Common myeloid progenitor, CD34-positive (primary cell): ENCODE measurements around the gene GIPR.
A peak's percentile ranks its signal among the peaks of the same experiment; 100 is the strongest.

Experiments
- CTCF ChIA-PET: fragments of 350-600 bp; sonication (Branson Sonifier 250); formaldehyde crosslinking; loops from one replicate; lab custom pipeline; 2021; ENCODE audit warnings: antibody characterized with exemption; lab: Charles Lee
- POLR2A ChIA-PET: fragments of 350-600 bp; sonication (Branson Sonifier 250); formaldehyde crosslinking; loops from one replicate; lab custom pipeline; 2021; ENCODE audit warnings: antibody characterized with exemption; lab: Charles Lee
- DNase-seq, 3 donors: peaks; one replicate each; pipeline versions ENCODE4 v3.0.0 to v3.0.0-alpha.2; 2013
- H3K27ac ChIP-seq, 2 experiments: 1 replicate in 1 of 2; 2 replicates in 1 of 2; pipeline ENCODE4 v1.7.0; 2013; ENCODE audit warnings: inconsistent platforms in 2 of 2, low read length in 2 of 2, mild to moderate bottlenecking in 2 of 2, low read depth in 1 of 2, moderate library complexity in 1 of 2; ENCODE audit not compliant: severe bottlenecking in 2 of 2, insufficient read depth in 1 of 2, poor library complexity in 1 of 2
- H3K27me3 ChIP-seq, 5 experiments: replicated peaks in 2 of 5; 1 replicate in 3 of 5; 2 replicates in 2 of 5; pipeline versions ENCODE4 v1.6.1 to v1.7.0; 2013; ENCODE audit warnings: low read length in 4 of 5, mild to moderate bottlenecking in 2 of 5, moderate library complexity in 2 of 5, inconsistent platforms in 1 of 5; ENCODE audit not compliant: insufficient read depth in 5 of 5, control insufficient read depth in 4 of 5
- H3K36me3 ChIP-seq, 4 experiments: 1 replicate in 2 of 4; 2 replicates in 2 of 4; pipeline versions ENCODE4 v1.6.1 to v1.7.0; 2013; ENCODE audit warnings: low read length in 3 of 4, control low read depth in 1 of 4, mild to moderate bottlenecking in 1 of 4; ENCODE audit not compliant: control insufficient read depth in 4 of 4, insufficient read depth in 4 of 4
- H3K4me1 ChIP-seq, 4 experiments: 1 replicate in 3 of 4; 2 replicates in 1 of 4; pipeline versions ENCODE4 v1.6.1 to v1.7.1; 2013; ENCODE audit warnings: low read length in 3 of 4, mild to moderate bottlenecking in 3 of 4, control low read depth in 1 of 4, inconsistent platforms in 1 of 4, moderate library complexity in 1 of 4; ENCODE audit not compliant: control insufficient read depth in 4 of 4, insufficient read depth in 4 of 4; ENCODE audit errors: control extremely low read depth in 1 of 4
- H3K4me3 ChIP-seq, 7 experiments: 1 replicate in 4 of 7; 2 replicates in 3 of 7; pipeline versions ENCODE4 v1.5.1 to v1.7.0; 2013; ENCODE audit warnings: mild to moderate bottlenecking in 7 of 7, low read length in 6 of 7, moderate library complexity in 6 of 7, inconsistent platforms in 2 of 7, low read depth in 2 of 7, control low read depth in 1 of 7; ENCODE audit not compliant: insufficient read depth in 4 of 7, control insufficient read depth in 1 of 7; ENCODE audit errors: extremely low read depth in 1 of 7
- H3K9me3 ChIP-seq, 5 experiments: 1 replicate in 4 of 5; 2 replicates in 1 of 5; pipeline versions ENCODE4 v1.6.1 to v1.7.1; 2013; ENCODE audit warnings: low read length in 4 of 5, mild to moderate bottlenecking in 2 of 5, inconsistent platforms in 1 of 5, low read depth in 1 of 5, moderate library complexity in 1 of 5; ENCODE audit not compliant: control insufficient read depth in 4 of 5, insufficient read depth in 2 of 5; ENCODE audit errors: control extremely low read depth in 1 of 5
- WGBS: methylation state at CpG from one replicate; pipeline ENCODE4 v1.1.5; 2013; ENCODE audit not compliant: insufficient coverage; 5-methylcytosine and 5-hydroxymethylcytosine counted together

The GIPR gene

DNA sequence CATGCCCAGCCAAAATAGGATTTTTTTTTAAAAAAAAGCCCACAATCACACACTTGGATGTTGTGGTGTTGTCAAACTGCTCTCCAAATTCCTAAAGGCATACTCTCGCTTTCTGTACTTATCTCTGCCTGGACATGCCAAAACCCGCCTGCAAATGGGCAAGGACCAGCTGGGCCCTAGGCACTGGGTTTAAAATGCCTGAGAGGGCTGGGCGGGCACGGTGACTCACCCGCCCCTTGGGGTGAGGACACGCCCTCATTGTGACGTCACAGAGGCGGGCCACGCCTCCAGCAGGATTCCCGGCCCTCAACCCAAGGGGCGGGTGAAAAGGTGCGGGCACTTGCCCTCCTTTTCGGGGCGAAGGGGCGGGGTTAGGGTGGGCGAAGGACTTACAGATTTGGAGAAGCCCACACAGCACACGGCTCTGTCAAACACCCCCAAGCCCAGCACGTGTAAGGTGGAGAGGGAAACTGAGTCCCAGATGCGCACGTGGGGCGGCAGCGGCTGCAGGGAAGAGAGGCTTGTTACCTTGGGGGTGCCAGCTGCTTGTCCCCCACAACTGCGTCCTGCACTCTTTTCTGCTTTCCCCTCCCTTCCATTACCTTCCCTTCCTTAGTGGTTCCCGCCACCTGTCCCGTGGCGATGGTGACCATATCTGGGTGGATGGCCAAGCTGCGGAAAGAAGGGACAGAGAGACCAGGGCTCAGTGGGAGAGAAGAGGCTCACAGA, 35.4 kb upstream of the GIPR start:
- Histone ChIP-seq H3K4me3 (no peak overlapping the region), H3K9me3 (no peaks in the 10 kb centered on the region), H3K36me3 (peaks cover 7 to 29% (median 11%) of the 10 kb centered on the region in 4 experiments), H3K27ac (no peak overlapping the region), H3K4me1 (no peaks in the 10 kb centered on the region), H3K27me3 (no peaks in the 10 kb centered on the region)
- WGBS, result 91% methylated on average over 17 of the region's 27 CpGs
- CTCF ChIA-PET, result interaction anchor here (0.7 kb wide), 1 partner anchor 9 kb away, joined by 3 read pairs; no protein-coding TSS in a partner anchor
- POLR2A ChIA-PET, result no interaction called here
- peak; percentile 34 to 39 (median 37) for DNase-seq

DNA sequence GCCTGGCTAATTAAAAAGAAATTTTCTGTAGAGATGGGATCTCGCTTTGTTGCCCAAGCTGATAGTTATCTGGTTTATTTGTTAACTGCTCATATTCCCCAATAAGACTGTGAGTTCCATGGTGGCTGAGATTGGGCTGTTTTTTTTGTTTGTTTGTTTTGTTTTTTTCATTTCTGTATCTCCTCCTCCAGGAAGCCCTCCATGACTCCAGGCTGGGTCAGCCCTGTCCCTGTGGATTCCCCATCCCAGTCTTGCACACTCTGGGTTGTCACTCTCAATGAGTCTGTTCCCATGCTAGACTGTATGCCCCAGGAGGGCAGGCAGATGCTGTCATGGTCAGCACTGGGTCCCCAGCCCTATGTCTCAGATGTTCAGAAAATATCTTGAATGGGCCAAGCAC, 31.7 kb upstream of the GIPR start:
- H3K27ac ChIP-seq, result no peak overlapping the region
- peaks cover 0 to 9% (median 1%) of the 10 kb centered on the region in 4 experiments for H3K36me3 ChIP-seq
- ChIA-PET CTCF (interaction anchor here (1.1 kb wide), 1 partner anchor 9 kb away, joined by 3 read pairs; no protein-coding TSS in a partner anchor), POLR2A (no interaction called here)
- no CpG with 5 or more reads among the region's 1 CpG for WGBS
- H3K4me3 ChIP-seq, result no peak overlapping the region
- H3K27me3 ChIP-seq, result no peaks in the 10 kb centered on the region
- H3K4me1 ChIP-seq, result peaks cover 0 to 22% (median 18%) of the 10 kb centered on the region in 4 experiments
- no peak for DNase-seq
- H3K9me3 ChIP-seq, result no peaks in the 10 kb centered on the region

DNA sequence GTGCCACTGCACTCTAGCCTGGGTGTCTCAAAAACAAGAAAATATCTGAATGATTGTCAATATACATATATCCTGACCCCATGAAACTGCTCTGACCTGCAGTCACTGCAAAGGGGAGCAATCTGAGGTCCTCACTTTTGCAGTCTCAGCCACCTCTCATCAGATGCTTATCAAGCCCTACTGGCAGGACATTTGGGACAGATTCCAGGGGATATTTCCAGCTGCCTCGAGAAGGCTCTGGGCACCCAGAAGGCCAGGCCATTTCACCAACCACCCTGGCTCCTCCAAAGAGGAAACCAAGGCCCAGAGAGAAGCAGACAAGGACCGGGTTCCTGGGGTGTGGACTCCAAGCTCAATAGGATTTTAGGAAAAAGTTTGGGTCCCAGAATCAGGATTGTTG, 31.1 kb upstream of the GIPR start:
- Histone ChIP-seq H3K4me1 (peaks cover 0 to 28% (median 24%) of the 10 kb centered on the region in 4 experiments), H3K27me3 (no peaks in the 10 kb centered on the region), H3K9me3 (no peaks in the 10 kb centered on the region), H3K27ac (no peak overlapping the region), H3K36me3 (peaks cover 0 to 9% (median 1%) of the 10 kb centered on the region in 4 experiments), H3K4me3 (no peak overlapping the region)
- CTCF ChIA-PET, result no interaction called here
- WGBS, result 100% methylated on average over 1 of the region's 2 CpGs
- DNase-seq, result no peak
- POLR2A ChIA-PET, result no interaction called here

DNA sequence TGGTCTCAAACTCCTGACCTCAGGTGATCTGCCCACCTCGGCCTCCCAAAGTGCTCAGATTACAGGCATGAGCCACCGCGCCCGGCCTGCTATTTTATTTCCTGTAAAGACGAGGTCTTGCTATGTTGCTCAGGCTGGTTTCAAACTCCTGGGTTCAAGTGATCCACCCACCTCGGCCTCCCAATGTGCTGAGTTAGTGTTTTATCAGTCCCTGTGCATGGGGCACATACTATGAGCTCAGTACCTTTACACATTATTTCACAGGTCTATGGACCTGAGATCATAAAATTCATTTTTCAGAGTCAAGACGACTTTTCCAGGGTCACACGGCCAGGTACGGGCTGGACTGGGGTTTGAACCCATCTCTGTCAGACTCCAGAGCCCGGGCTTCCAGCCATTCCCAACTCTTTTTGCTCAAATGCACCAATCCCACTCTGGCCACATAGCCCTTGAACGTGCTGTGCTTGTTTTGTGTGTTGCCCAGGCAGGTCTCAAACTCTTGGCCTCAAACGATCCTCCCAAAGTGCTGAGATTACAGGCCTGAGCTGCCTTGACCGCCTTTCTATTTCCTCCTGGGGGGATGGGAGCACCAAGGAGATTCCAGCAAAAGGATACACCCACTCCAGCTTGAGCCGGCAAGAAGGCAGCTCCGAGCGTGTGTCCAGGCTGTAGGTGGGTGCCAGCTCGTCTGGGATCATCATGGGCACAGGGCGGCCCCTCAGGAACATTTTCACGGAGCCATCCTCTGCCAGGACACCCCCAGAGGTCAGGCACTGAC, 29.9 kb upstream of the GIPR start:
- H3K36me3 ChIP-seq, result peaks cover 0 to 9% (median 1%) of the 10 kb centered on the region in 4 experiments
- CTCF ChIA-PET, result interaction anchor here (1.0 to 1.1 kb wide), 2 partner anchors 41 to 140 kb away, joined by 3 read pairs; partner anchors contain the start of gene PPM1N
- WGBS, result 95% methylated on average over 17 of the region's 19 CpGs
- POLR2A ChIA-PET, result no interaction called here
- H3K4me3 ChIP-seq, result peak overlapping the region in 4 of 7 experiments; percentile 73 to 91 (median 82)
- peak overlapping the region; percentile 40 to 78 for H3K27ac ChIP-seq
- no peaks in the 10 kb centered on the region for H3K27me3 ChIP-seq
- H3K9me3 ChIP-seq, result no peaks in the 10 kb centered on the region
- H3K4me1 ChIP-seq, result peaks cover 0 to 39% (median 35%) of the 10 kb centered on the region in 4 experiments
- no peak for DNase-seq

DNA sequence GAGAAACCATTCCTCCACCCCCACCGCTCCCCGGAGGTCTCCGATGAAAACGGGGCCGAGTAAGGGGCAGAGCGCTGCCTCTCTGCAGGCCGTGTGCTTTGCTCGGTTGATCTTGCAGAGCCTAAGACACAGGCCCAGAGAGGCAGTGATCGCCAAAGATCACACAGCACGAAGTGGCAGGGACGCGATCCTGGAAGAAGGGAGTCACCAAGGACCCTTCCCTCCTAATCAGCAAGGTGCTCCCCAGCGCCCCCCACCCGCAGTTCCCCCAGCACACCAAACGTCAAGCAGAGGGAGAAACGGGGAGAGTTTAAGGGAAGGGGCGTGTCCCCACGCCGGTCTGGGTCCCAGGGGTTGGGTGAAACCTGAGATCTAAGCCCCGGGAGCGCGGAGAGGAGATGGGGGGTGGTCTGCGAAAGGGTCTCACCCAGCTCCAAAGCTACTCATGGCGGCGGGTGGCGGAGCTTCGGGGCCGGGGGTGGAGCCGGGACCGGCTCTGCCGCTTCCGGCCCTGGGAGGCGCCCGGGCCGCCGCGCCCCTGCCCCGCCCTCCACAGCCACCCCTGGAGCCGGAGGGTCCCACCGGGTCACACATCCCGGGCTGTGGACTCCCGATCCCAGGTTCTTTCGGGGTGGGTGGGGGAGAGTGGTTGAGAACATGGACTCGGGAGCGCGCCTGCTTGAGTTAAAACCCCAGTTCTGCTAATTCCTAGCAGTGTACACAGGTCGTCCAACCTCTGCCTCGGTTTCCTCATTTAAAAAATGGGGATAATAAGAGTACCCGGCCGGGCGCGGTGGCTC, 28.9 kb upstream of the GIPR start, which contains the start of gene EML2:
TSS of gene EML2 (minus strand) at position 468 of the 800 bp plus-strand sequence. CDS start at position 447, 21 bp downstream.
- H3K4me1 ChIP-seq, result peaks cover 0 to 44% (median 42%) of the 10 kb centered on the region in 4 experiments
- POLR2A ChIA-PET, result no interaction called here
- peak within 1 kb of the TSS; percentile 64 to 91 (median 79) for H3K4me3 ChIP-seq
- peaks cover 0 to 8% (median 5%) of the 10 kb centered on the region in 5 experiments for H3K27me3 ChIP-seq
- 3% methylated on average over 36 of the region's 52 CpGs for WGBS
- H3K9me3 ChIP-seq, result no peaks in the 10 kb centered on the region
- peak; percentile 29 to 51 (median 41) for DNase-seq
- CTCF ChIA-PET, result interaction anchor here (0.7 to 4.7 kb wide), 5 partner anchors 12 to 124 kb away, joined by 3 to 41 read pairs (median 3); no protein-coding TSS in a partner anchor
- H3K27ac ChIP-seq, result peak within 1 kb of the TSS; percentile 40 to 78
- H3K36me3 ChIP-seq, result peaks cover 0 to 9% (median 1%) of the 10 kb centered on the region in 4 experiments

DNA sequence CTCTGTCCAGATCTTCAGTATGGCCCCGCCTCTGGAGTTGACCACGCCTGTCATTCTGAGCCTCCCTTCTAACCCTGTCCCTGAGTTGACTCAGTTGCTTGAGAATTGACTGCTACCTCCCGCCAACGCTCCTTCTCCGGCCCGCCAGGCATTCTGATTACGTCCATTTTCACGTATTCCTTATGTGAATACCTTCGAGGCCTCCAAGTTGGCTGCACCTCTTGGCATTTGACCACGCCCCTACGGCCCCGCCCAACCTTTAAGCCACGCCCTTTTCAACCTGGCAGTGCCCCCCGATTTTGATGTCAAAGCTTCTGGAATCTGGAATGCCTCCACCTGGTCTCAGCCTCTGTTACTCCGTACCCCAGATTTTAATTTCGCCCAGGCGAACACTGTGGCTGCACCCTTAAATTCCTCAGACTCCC, 27.2 kb upstream of the GIPR start:
- no peak for DNase-seq
- Histone ChIP-seq H3K9me3 (no peaks in the 10 kb centered on the region), H3K4me1 (peaks cover 0 to 44% (median 42%) of the 10 kb centered on the region in 4 experiments), H3K27ac (peak overlapping the region in 1 of 2 experiments; percentile 70), H3K36me3 (peaks cover 0 to 9% (median 1%) of the 10 kb centered on the region in 4 experiments), H3K4me3 (peak overlapping the region in 5 of 7 experiments; percentile 24 to 73 (median 67)), H3K27me3 (peaks cover 0 to 23% (median 10%) of the 10 kb centered on the region in 5 experiments)
- POLR2A ChIA-PET, result no interaction called here
- CTCF ChIA-PET, result interaction anchor here (0.8 to 4.7 kb wide), 11 partner anchors 9 to 103 kb away, joined by 3 to 41 read pairs (median 4); partner anchors contain the start of gene OPA3
- WGBS, result 61% methylated on average over 17 of the region's 17 CpGs
